ENCODE measurements around the gene MNAT1. TPM values are rescaled to one million over a fixed set of nuclear protein-coding genes. Genes with fewer than 3 reads are reported as not detected.

MNAT1 gene
- total and polyA plus RNA-seq, 9 of the 15 experiments (the other 6 are each of a cell fraction or from before 2014, with no cell fraction given) = 37.8 to 83.3 (median 60.4) TPM

GRCh38 chr14:60980811-60981632 is 246.5 kb downstream of the MNAT1 start, which contains the start of the genes SLC38A6 and TRMT5 (continued):
- TF ChIP-seq NFXL1 (CRISPR knock-in tag; IDR thresholded peaks at IDR 0.05) (no peak), KHSRP (IDR thresholded peaks at IDR 0.05) (peak; percentile 92), SRF (CRISPR knock-in tag; IDR thresholded peaks at IDR 0.05) (no peak), WHSC1 (IDR thresholded peaks at IDR 0.05; ENCODE audit: low read length) (no peak), RBM34 (IDR thresholded peaks at IDR 0.05; ENCODE audit: borderline replicate concordance, insufficient read depth, low read length) (no peak), RBM39 (optimal IDR thresholded peaks at IDR 0.05; ENCODE audit: low read depth, low read length) (no peak), ZFP91 (CRISPR knock-in tag; IDR thresholded peaks at IDR 0.05) (no peak), ARID3A (IDR thresholded peaks at IDR 0.05; ENCODE audit: borderline replicate concordance, low read depth, low read length) (no peak), RBM14 (IDR thresholded peaks at IDR 0.05; ENCODE audit: borderline replicate concordance, insufficient read depth, low read depth, low read length) (no peak), SMAD1 (IDR thresholded peaks at IDR 0.05; ENCODE audit: low read depth, low read length, partially characterized antibody) (no peak), POLR3A (IDR thresholded peaks at IDR 0.05; ENCODE audit: borderline replicate concordance, extremely low read depth, insufficient read depth, insufficient read length) (no peak), ZNF24 (IDR thresholded peaks at IDR 0.05) (peak; percentile 41; the same call in 1 of the 2 replicates), DNMT1 (IDR thresholded peaks at IDR 0.05) (no peak), GTF2E2 (tag; IDR thresholded peaks at IDR 0.05) (no peak), ZBTB12 (CRISPR knock-in tag; IDR thresholded peaks at IDR 0.05) (peak; percentile 96), KLF13 (tag; IDR thresholded peaks at IDR 0.05; ENCODE audit: borderline replicate concordance, low read depth) (peak; percentile 45; the same call in 1 of the 2 replicates), XRCC4 (IDR thresholded peaks at IDR 0.05; ENCODE audit: extremely low read depth, insufficient read depth, insufficient read length) (no peak), FOXA3 (CRISPR knock-in tag; conservative IDR thresholded peaks at IDR 0.05 in 1 of 2, IDR thresholded peaks at IDR 0.05 in 1 of 2) (no peak), GABPA (tag; conservative IDR thresholded peaks at IDR 0.05; ENCODE audit: low read depth) (peak; percentile 51), CHD1 (IDR thresholded peaks at IDR 0.05; ENCODE audit: low read length) (no peak), POU5F1 (IDR thresholded peaks at IDR 0.05; ENCODE audit: borderline replicate concordance, low read depth, low read length, partially characterized antibody) (peak; percentile 69), BRF2 (IDR thresholded peaks at IDR 0.05; ENCODE audit: borderline replicate concordance, insufficient read depth, insufficient read length) (no peak)

Measured in K562 (cell line).